HepG2 (cell line): ENCODE results near the gene FOCAD. TPM values are rescaled to one million over a fixed set of nuclear protein-coding genes. Genes with fewer than 3 reads are reported as not detected.

Experiments used
- ATAC-seq: fragments of 200-7000 bp; cut with Tn5 transposase; 3 replicates; pipeline ENCODE4 v1.9.1; 2020; ENCODE audit warnings: mild to moderate bottlenecking, moderate library complexity
- BruUV-seq: library from RNA; stranded (reverse); fragments of 400-500 nt; replicated peaks from 2 replicates; lab custom pipeline; 2021; lab: Mats Ljungman, UMichigan
- CTCF ChIA-PET: fragments of 300-600 bp; formaldehyde crosslinking; extraction: SDS; loops from one replicate; lab custom pipeline; 2021; ENCODE audit warnings: low total read pairs, inconsistent platforms, low intra/inter-chr PET ratio; lab: Yijun Ruan, JAX
- POLR2A ChIA-PET: fragments of 350-600 bp; sonication (Branson Sonifier 250); formaldehyde crosslinking; loops from one replicate; lab custom pipeline; 2020; ENCODE audit warnings: antibody characterized with exemption, inconsistent platforms; lab: Yijun Ruan, JAX
- DNase-seq: peaks from one replicate; pipeline ENCODE4 v3.0.0-alpha.2; 2015; ENCODE audit warnings: low spot score
- FAIRE-seq: peaks from 3 replicates; lab custom pipeline; 2011; peaks lifted over from hg19 to GRCh38; lab: Jason Lieb, UNC
- H2AFZ ChIP-seq: one replicate; pipeline ENCODE4 v1.6.1; 2011; ENCODE audit warnings: low read length, inconsistent platforms
- H3K27ac ChIP-seq: fragments of 300-600 bp; 3 replicates; pipeline ENCODE4 v1.8.0; 2011; ENCODE audit warnings: mixed run types, mild to moderate bottlenecking, mixed read lengths, low read length, inconsistent platforms; ENCODE audit not compliant: insufficient read depth; ENCODE audit errors: extremely low read length
- H3K27me3 ChIP-seq, 2 experiments: fragments of 200-600 bp in 1 of 2; 2 replicates in 1 of 2; 3 replicates in 1 of 2; pipeline versions ENCODE4 v1.6.0 to v1.8.0; 2011; ENCODE audit warnings: low read length in 2 of 2, mild to moderate bottlenecking in 2 of 2, moderate library complexity in 2 of 2, inconsistent platforms in 1 of 2; ENCODE audit not compliant: insufficient read depth in 2 of 2, control insufficient read depth in 1 of 2
- H3K36me3 ChIP-seq, 2 experiments: fragments of 200-600 bp in 1 of 2; replicated peaks in 1 of 2; 2 replicates in 1 of 2; 3 replicates in 1 of 2; pipeline versions ENCODE4 v1.5.1 to v1.8.0; 2011; ENCODE audit warnings: low read length in 2 of 2, inconsistent platforms in 1 of 2; ENCODE audit not compliant: insufficient read depth in 2 of 2, control insufficient read depth in 1 of 2
- H3K4me1 ChIP-seq: 2 replicates; pipeline ENCODE4 v1.5.1; 2012; ENCODE audit warnings: low read length, inconsistent platforms; ENCODE audit not compliant: insufficient read depth
- H3K4me2 ChIP-seq: 2 replicates; pipeline ENCODE4 v1.6.0; 2011; ENCODE audit warnings: low read depth, low read length, inconsistent platforms
- H3K4me3 ChIP-seq, 3 experiments: fragments of 200-600 bp in 1 of 3; sonication (generic), shearing (Covaris generic) in 1 of 3; replicated peaks in 1 of 3; 2 replicates each; pipeline ENCODE4 v1.5.1; 2011 to 2016; ENCODE audit warnings: low read length in 3 of 3, inconsistent platforms in 2 of 3, low read depth in 2 of 3, mild to moderate bottlenecking in 2 of 3, control low read depth in 1 of 3, mixed read lengths in 1 of 3; ENCODE audit not compliant: insufficient read depth in 1 of 3
- H3K79me2 ChIP-seq: one replicate; pipeline ENCODE4 v1.6.1; 2011; ENCODE audit warnings: low read length, inconsistent platforms; ENCODE audit not compliant: insufficient read depth
- H3K9ac ChIP-seq: 2 replicates; pipeline ENCODE4 v1.6.0; 2011; ENCODE audit warnings: mild to moderate bottlenecking, low read depth, low read length, inconsistent platforms; ENCODE audit not compliant: insufficient read depth
- H3K9me3 ChIP-seq: 2 replicates; pipeline ENCODE4 v1.5.1; 2012; ENCODE audit warnings: mild to moderate bottlenecking, low read length
- H4K20me1 ChIP-seq: 2 replicates; pipeline ENCODE4 v1.6.0; 2011; ENCODE audit warnings: inconsistent platforms, mild to moderate bottlenecking, low read length, moderate library complexity; ENCODE audit not compliant: insufficient read depth
- BCL3 ChIP-seq: sonication (generic); formaldehyde crosslinking; IDR thresholded peaks from 2 replicates; pipeline ENCODE4 v1.5.1; 2020; ENCODE audit warnings: mild to moderate bottlenecking, missing genetic modification reagents, moderate library complexity
- GATAD2A ChIP-seq: IDR thresholded peaks from 2 replicates; pipeline ENCODE4 v1.6.1; 2016
- MBD4 ChIP-seq: IDR thresholded peaks from 2 replicates; pipeline ENCODE4 v1.6.1; 2012; ENCODE audit warnings: low read length, inconsistent platforms, borderline replicate concordance
- MIER2 ChIP-seq: IDR thresholded peaks from 2 replicates; pipeline ENCODE4 v1.6.1; 2016; ENCODE audit warnings: missing biosample characterization, missing genetic modification reagents
- POLR2AphosphoS5 ChIP-seq: IDR thresholded peaks from 2 replicates; pipeline ENCODE4 v1.6.1; 2012; ENCODE audit warnings: low read depth, low read length
- REPIN1 ChIP-seq: sonication (generic); formaldehyde crosslinking; IDR thresholded peaks from 2 replicates; pipeline ENCODE4 v1.8.0; 2022; ENCODE audit warnings: missing genetic modification reagents, low read depth, mild to moderate bottlenecking, borderline replicate concordance
- TBL1XR1 ChIP-seq: fragments of 150-350 bp; IDR thresholded peaks from 2 replicates; pipeline ENCODE4 v1.6.1; 2014; ENCODE audit warnings: borderline replicate concordance, low read length; ENCODE audit not compliant: partially characterized antibody
- ZBTB33 ChIP-seq: sonication (generic); formaldehyde crosslinking; IDR thresholded peaks from 2 replicates; pipeline ENCODE4 v1.4.0; 2020; ENCODE audit warnings: missing genetic modification reagents
- ZMYM2 ChIP-seq: sonication (generic); formaldehyde crosslinking; IDR thresholded peaks from 2 replicates; pipeline ENCODE4 v1.8.0; 2022; ENCODE audit warnings: mild to moderate bottlenecking, missing genetic modification reagents
- ZNF570 ChIP-seq: sonication (generic); formaldehyde crosslinking; IDR thresholded peaks from 2 replicates; pipeline ENCODE4 v1.4.0; 2020; ENCODE audit warnings: mild to moderate bottlenecking, missing genetic modification reagents, borderline replicate concordance
- WGBS: methylation state at CpG from one replicate; pipeline ENCODE4 v1.1.6; 2017; ENCODE audit warnings: low lambda C conversion rate; 5-methylcytosine and 5-hydroxymethylcytosine counted together
- in situ Hi-C: cut with HindIII; loops from 2 replicates; pipeline ENCODE4 v1.10.0; 2017; ENCODE audit warnings: low pct_unique_long_range_greater_than_20kb; ENCODE audit not compliant: extremely low pct_ligation_motif_present
- intact Hi-C: fragments of 100-400 bp; cut with micrococcal nuclease; formaldehyde crosslinking; loops from one replicate; pipeline ENCODE4 v1.10.0; 2022; ENCODE audit not compliant: unreplicated experiment
- polyA plus RNA-seq, 8 experiments: library from polyadenylated mRNA; depleted of rRNA in 3 of 8; stranded (reverse) in 7 of 8; unstranded in 1 of 8; fragments of >200 nt; fragmentation: Illumina TruSeq in 4 of 8; extraction: Trizol in 4 of 8; gene quantifications; 2 replicates each; pipeline versions ENCODE4 v1.2.1 to v1.2.3, GENCODE V29; 2011 to 2016; ENCODE audit warnings: low read depth in 4 of 8, missing spikeins in 1 of 8, mixed read lengths in 1 of 8; ENCODE audit not compliant: insufficient read depth in 1 of 8
- total RNA-seq, 5 experiments: library from RNA; depleted of rRNA; stranded (reverse); fragments of >200 nt; fragmentation: Illumina TruSeq; extraction: Trizol; gene quantifications; 2 replicates each; pipeline ENCODE4 v1.2.3, GENCODE V29; 2016; ENCODE audit warnings: low read depth in 1 of 5

The FOCAD gene
- total and polyA plus RNA-seq, 2 of the 13 experiments (the other 11 are each of a cell fraction or from before 2014, with no cell fraction given): 18.0 to 31.1 TPM

GRCh38 chr9:20702570-20702969 is 18.5 kb downstream of the FOCAD start:
- no peak for ATAC-seq
- Histone ChIP-seq H4K20me1 (no peaks in the 10 kb centered on the region), H3K9ac (no peak overlapping the region), H3K4me1 (peaks cover 17% of the 10 kb centered on the region), H3K4me2 (no peak overlapping the region), H3K79me2 (peaks cover 4% of the 10 kb centered on the region), H3K27me3 (no peaks in the 10 kb centered on the region), H2AFZ (no peak overlapping the region), H3K9me3 (no peaks in the 10 kb centered on the region), H3K27ac (no peak overlapping the region), H3K36me3 (no peaks in the 10 kb centered on the region), H3K4me3 (no peak overlapping the region)
- no TSS peak for BruUV-seq
- FAIRE-seq: no peak
- no peak for DNase-seq
- in situ Hi-C loops (no loop called here), intact Hi-C loops (no loop called here)
- TF ChIP-seq ZMYM2 (CRISPR knock-in tag) (no peak), ZNF570 (CRISPR knock-in tag) (no peak), REPIN1 (CRISPR knock-in tag) (no peak), MBD4 (no peak), ZBTB33 (no peak), BCL3 (no peak), POLR2AphosphoS5 (no peak), GATAD2A (CRISPR knock-in tag) (no peak), TBL1XR1 (no peak), MIER2 (CRISPR knock-in tag) (no peak)
- CTCF ChIA-PET: no interaction called here
- POLR2A ChIA-PET: interaction anchor here (0.8 kb wide), 1 partner anchor 18 kb away, joined by 4 read pairs; no protein-coding TSS in a partner anchor
- 77% methylated on average over 4 of the region's 4 CpGs for WGBS
